Ovary (tissue), 3 donors: ENCODE measurements around the gene SPARCL1.

Experiments used
- CTCF ChIP-seq, 3 donors: fragments of 450-650 bp in 2 of 3; fragments of 200-600 bp in 1 of 3; IDR thresholded peaks; one replicate each; pipeline versions ENCODE4 v1.5.1 to v1.8.0; 2016 to 2022; ENCODE audit warnings: antibody characterized with exemption in 3 of 3, mild to moderate bottlenecking in 1 of 3
- EP300 ChIP-seq: sonication (generic); formaldehyde crosslinking; IDR thresholded peaks from one replicate; pipeline ENCODE4 v1.6.1; 2017; ENCODE audit warnings: antibody characterized with exemption
- donor health status: DM: no; HTN: no; CAD: no.

GRCh38 chr4:87527431-87528220 is 1.6 kb downstream of the SPARCL1 start:
- no peak for TF ChIP-seq EP300
- TF ChIP-seq CTCF (IDR thresholded peaks at IDR 0.05), result no peak
